ENCODE results near the gene FETUB.

The FETUB gene

DNA sequence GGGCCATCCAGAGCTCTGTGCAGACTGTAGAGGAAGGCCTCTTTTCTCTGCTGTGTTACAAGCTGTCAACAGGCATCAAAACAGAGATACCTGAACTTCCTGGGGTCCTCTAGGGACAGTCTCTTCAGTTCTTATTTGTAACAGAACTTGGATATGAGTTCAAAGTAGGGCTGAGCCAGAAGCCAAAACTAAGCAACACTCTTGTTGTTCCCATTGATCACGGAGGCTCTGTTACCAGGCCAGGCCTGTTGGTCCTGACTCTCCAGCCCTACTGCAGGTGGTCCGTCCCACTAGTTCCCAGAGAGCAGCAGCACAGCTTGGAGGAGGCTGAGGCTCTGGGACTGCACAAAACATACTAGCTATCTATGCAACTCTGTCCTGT lies 40.4 kb upstream of the FETUB start:
- 0 out of 2 replicates have a peak, but pooled peaks cover 2% of the 10 kb centered on the region for H3K27me3 ChIP-seq (ENCODE audit: insufficient read depth, low read length)
- H3K27ac ChIP-seq (ENCODE audit: low read depth, low read length): no peak overlapping the region
- no peaks in the 10 kb centered on the region for H3K79me2 ChIP-seq (ENCODE audit: control insufficient read depth, insufficient read depth, low read length, unreplicated experiment)
- no peaks in the 10 kb centered on the region for H3K36me3 ChIP-seq (ENCODE audit: insufficient read depth, low read length)
- no peak overlapping the region for H2AFZ ChIP-seq (ENCODE audit: low read length, unreplicated experiment)
- no peaks in the 10 kb centered on the region for H3K4me1 ChIP-seq (ENCODE audit: control insufficient read depth, insufficient read depth, low read length, unreplicated experiment)
- no peak overlapping the region for H3K4me3 ChIP-seq (ENCODE audit: low read depth, low read length)

DNA sequence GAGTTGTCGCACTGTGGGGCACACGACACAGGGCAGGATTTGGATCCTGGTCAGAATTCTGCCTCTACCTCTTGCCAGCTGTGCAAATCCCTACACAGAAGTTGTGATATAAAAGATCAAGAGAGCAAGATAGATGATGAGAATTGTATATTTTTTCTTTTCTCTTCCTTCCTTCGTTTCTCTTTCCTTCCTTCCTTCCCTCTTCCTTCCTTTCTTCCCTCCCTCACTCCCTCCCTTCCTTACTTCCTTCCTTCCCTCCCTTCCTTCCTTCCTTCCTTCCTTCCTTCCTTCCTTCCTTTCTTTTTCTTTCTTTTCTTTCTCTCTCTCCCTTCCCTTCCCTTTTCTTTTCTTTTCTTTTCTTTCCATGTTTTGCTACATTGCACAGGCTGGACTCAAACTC lies 39.3 kb upstream of the FETUB start:
- H3K4me3 ChIP-seq (ENCODE audit: low read depth, low read length): no peak overlapping the region
- H3K27me3 ChIP-seq (ENCODE audit: insufficient read depth, low read length): peaks cover 9% of the 10 kb centered on the region; the same call in 1 of the 2 replicates
- no peaks in the 10 kb centered on the region for H3K4me1 ChIP-seq (ENCODE audit: control insufficient read depth, insufficient read depth, low read length, unreplicated experiment)
- no peaks in the 10 kb centered on the region for H3K79me2 ChIP-seq (ENCODE audit: control insufficient read depth, insufficient read depth, low read length, unreplicated experiment)
- H3K36me3 ChIP-seq (ENCODE audit: insufficient read depth, low read length): no peaks in the 10 kb centered on the region
- no peak overlapping the region for H2AFZ ChIP-seq (ENCODE audit: low read length, unreplicated experiment)
- H3K27ac ChIP-seq (ENCODE audit: low read depth, low read length): no peak overlapping the region

DNA sequence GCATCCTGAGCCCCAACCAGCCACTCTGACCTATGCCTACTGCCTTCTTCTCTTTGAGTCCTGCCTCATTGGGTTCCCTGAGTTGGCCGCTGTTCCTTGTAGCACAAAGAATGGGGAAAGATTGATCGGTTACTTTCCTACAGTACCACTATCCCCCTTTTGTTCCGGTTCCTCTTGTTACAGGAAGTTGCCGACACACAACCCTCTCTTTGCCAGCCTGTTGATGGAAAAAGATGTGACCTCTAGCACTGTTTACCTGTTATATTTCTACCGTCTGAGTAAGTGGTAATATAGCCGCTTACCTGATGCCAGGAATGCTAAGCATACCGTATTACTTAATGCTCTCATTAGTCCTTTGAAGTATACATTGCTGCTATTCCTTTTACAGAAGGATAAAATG lies 37.0 kb upstream of the FETUB start:
- Histone ChIP-seq H3K27me3 (ENCODE audit: insufficient read depth, low read length) (peaks cover 9% of the 10 kb centered on the region; the same call in 1 of the 2 replicates), H3K36me3 (ENCODE audit: insufficient read depth, low read length) (no peaks in the 10 kb centered on the region), H3K79me2 (ENCODE audit: control insufficient read depth, insufficient read depth, low read length, unreplicated experiment) (no peaks in the 10 kb centered on the region), H3K4me1 (ENCODE audit: control insufficient read depth, insufficient read depth, low read length, unreplicated experiment) (no peaks in the 10 kb centered on the region), H3K4me3 (ENCODE audit: low read depth, low read length) (no peak overlapping the region), H3K27ac (ENCODE audit: low read depth, low read length) (no peak overlapping the region), H2AFZ (ENCODE audit: low read length, unreplicated experiment) (no peak overlapping the region)

DNA sequence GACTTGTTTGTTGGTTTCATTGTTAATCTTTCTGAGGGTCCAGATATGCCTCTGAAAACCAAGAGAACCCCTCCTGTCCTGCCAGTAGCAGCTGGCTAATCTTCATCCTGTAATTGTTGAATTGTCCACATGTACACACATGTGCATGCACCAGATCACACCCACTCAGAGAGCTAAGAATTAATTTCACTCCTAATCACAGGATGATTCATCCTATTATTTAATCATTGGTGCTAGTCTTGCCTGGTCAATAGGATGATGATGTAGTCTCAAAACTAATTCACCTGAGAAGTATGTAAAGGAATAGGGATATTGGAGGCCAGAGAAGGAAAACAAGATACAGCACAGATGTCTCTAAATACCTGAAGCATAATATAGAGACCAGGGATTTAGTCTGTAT lies 35.1 kb upstream of the FETUB start:
- Histone ChIP-seq H3K27ac (ENCODE audit: low read depth, low read length) (no peak overlapping the region), H3K36me3 (ENCODE audit: insufficient read depth, low read length) (no peaks in the 10 kb centered on the region), H3K4me3 (ENCODE audit: low read depth, low read length) (no peak overlapping the region), H3K4me1 (ENCODE audit: control insufficient read depth, insufficient read depth, low read length, unreplicated experiment) (no peaks in the 10 kb centered on the region), H3K27me3 (ENCODE audit: insufficient read depth, low read length) (peaks cover 9% of the 10 kb centered on the region; the same call in 1 of the 2 replicates), H2AFZ (ENCODE audit: low read length, unreplicated experiment) (no peak overlapping the region), H3K79me2 (ENCODE audit: control insufficient read depth, insufficient read depth, low read length, unreplicated experiment) (no peaks in the 10 kb centered on the region)

DNA sequence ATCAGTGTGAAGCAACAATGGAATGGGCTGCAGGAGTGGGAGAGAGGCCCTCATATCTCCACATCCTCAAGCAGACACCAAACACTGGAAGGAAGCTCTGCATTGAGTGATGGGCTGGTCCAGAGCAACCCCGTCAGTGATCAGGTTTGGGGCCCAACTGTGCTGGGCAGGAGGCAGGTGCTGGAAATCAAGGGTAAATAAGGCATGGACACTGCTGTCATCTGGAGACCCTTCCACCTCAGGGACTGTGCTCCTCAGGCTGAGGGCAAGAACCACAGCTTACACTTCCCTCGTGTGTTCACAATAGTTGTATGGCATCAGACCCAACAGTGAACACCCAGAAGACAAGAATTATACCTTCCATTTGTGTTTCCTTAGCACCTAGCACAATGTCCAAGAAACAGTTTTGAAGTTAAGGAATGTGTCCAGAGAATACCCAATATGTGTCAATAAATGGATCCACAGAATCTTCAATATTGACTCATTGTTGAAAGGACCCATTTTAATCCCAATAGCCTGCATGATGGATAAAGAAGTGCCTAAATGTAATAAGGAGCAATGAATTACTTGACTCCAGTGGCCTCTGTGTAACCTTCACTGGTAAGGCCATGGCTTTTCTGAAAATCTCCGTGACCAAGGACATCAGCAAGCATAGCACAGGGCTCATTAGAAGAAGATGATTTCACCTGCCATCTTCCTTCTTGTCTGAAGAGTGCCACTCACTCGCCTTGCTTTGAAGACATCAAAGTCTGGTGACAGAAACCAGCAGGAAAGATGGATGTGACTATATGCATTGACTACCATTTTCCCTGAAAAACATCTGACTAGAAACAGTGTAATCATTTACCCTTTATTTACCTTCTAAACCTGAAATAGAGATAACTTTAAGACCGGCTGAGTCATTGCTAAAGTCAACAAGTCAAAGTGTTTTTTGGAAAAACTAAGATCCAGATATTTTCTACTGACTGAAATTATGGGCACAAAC lies 34.3 kb upstream of the FETUB start:
- Histone ChIP-seq H3K27ac (ENCODE audit: low read depth, low read length) (no peak overlapping the region), H2AFZ (ENCODE audit: low read length, unreplicated experiment) (no peak overlapping the region), H3K36me3 (ENCODE audit: insufficient read depth, low read length) (no peaks in the 10 kb centered on the region), H3K27me3 (ENCODE audit: insufficient read depth, low read length) (peaks cover 9% of the 10 kb centered on the region; the same call in 1 of the 2 replicates), H3K4me1 (ENCODE audit: control insufficient read depth, insufficient read depth, low read length, unreplicated experiment) (no peaks in the 10 kb centered on the region), H3K79me2 (ENCODE audit: control insufficient read depth, insufficient read depth, low read length, unreplicated experiment) (no peaks in the 10 kb centered on the region), H3K4me3 (ENCODE audit: low read depth, low read length) (no peak overlapping the region)

DNA sequence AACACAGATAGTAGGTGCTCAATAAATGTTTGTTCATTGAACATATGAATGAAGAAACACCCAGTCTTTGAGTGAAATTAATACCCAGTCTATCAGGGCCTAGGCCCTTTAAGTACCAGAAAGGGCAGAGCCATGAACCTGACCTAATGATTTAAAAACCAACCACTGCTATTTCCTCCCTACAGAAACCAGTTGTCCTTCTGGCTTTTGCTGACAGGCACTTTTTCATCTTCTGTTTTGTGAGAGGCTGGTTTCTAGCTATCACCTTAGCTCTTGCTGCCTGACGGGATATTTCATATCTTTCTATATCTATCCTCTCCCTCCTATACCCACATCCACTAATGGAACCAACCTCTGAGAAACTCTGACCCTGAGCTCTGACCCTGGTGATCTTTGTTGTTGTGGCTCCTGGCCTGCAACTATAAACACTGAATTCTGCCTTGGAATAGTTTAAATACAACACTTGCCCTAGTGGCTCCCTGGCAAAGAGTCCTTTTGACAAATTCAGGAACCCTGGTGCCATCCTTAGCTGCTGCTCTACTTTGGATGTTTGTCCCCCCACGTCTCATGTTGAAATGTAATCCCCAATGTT lies 31.5 kb upstream of the FETUB start:
- Histone ChIP-seq H3K27me3 (ENCODE audit: insufficient read depth, low read length) (peaks cover 17% of the 10 kb centered on the region), H3K4me1 (ENCODE audit: control insufficient read depth, insufficient read depth, low read length, unreplicated experiment) (no peaks in the 10 kb centered on the region), H3K79me2 (ENCODE audit: control insufficient read depth, insufficient read depth, low read length, unreplicated experiment) (no peaks in the 10 kb centered on the region), H3K36me3 (ENCODE audit: insufficient read depth, low read length) (no peaks in the 10 kb centered on the region), H3K27ac (ENCODE audit: low read depth, low read length) (no peak overlapping the region), H2AFZ (ENCODE audit: low read length, unreplicated experiment) (no peak overlapping the region), H3K4me3 (ENCODE audit: low read depth, low read length) (no peak overlapping the region)

DNA sequence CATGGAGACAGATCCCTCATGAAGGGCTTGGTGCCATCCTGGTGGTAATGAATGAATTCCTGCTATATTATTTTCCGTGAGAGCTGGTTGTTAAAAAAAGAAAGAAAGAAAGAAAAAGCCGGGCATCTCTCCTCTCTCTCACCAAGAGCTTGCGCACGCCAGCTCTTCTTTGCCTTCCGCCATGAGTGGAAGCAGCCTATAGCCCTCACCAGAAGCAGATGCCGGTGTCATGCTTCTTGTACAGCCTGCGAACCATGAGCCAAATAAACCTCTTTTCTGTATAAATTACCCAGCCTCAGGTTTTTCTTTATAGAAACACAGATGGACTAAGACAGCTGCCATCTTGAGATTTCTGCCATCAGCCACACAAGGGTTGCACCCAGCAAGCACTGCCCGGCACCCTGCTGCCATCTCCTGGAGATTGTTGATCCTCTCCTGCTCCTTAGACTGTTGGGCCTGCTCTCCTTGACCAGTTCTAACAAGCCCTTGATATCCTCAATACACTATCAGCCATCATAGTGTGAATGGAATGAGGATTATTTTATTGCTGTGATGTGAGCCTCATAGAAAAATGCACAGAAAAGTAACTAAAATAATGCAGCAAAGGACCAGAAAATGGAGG lies 30.8 kb upstream of the FETUB start:
- peaks cover 23% of the 10 kb centered on the region for H3K27me3 ChIP-seq (ENCODE audit: insufficient read depth, low read length)
- H3K79me2 ChIP-seq (ENCODE audit: control insufficient read depth, insufficient read depth, low read length, unreplicated experiment): no peaks in the 10 kb centered on the region
- H3K27ac ChIP-seq (ENCODE audit: low read depth, low read length): no peak overlapping the region
- no peak overlapping the region for H3K4me3 ChIP-seq (ENCODE audit: low read depth, low read length)
- no peaks in the 10 kb centered on the region for H3K36me3 ChIP-seq (ENCODE audit: insufficient read depth, low read length)
- H3K4me1 ChIP-seq (ENCODE audit: control insufficient read depth, insufficient read depth, low read length, unreplicated experiment): no peaks in the 10 kb centered on the region
- no peak overlapping the region for H2AFZ ChIP-seq (ENCODE audit: low read length, unreplicated experiment)

DNA sequence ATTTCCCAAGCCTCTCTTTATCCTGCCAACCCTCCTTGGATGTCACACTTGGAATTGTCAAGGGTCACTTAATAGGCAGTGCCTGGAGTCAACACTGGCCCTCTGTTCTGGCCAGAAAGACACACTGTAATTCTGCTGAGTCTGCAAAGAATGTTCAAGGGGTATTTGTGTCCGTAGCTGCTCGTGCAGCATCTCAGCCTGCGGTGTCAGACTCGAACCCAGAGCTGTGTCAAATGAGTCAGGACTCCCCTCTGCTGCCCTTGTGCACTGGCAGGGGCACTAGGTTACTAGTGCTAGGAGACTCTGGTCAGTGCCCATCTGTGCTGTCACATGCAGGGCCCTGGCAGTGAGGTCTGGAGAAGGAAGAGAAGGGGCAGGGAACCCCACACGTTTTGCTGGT lies 28.1 kb upstream of the FETUB start:
- peaks cover 19% of the 10 kb centered on the region for H3K27me3 ChIP-seq (ENCODE audit: insufficient read depth, low read length)
- no peak overlapping the region for H3K4me3 ChIP-seq (ENCODE audit: low read depth, low read length)
- no peak overlapping the region for H3K27ac ChIP-seq (ENCODE audit: low read depth, low read length)
- H3K4me1 ChIP-seq (ENCODE audit: control insufficient read depth, insufficient read depth, low read length, unreplicated experiment): no peaks in the 10 kb centered on the region
- H2AFZ ChIP-seq (ENCODE audit: low read length, unreplicated experiment): no peak overlapping the region
- no peaks in the 10 kb centered on the region for H3K79me2 ChIP-seq (ENCODE audit: control insufficient read depth, insufficient read depth, low read length, unreplicated experiment)
- no peaks in the 10 kb centered on the region for H3K36me3 ChIP-seq (ENCODE audit: insufficient read depth, low read length)

DNA sequence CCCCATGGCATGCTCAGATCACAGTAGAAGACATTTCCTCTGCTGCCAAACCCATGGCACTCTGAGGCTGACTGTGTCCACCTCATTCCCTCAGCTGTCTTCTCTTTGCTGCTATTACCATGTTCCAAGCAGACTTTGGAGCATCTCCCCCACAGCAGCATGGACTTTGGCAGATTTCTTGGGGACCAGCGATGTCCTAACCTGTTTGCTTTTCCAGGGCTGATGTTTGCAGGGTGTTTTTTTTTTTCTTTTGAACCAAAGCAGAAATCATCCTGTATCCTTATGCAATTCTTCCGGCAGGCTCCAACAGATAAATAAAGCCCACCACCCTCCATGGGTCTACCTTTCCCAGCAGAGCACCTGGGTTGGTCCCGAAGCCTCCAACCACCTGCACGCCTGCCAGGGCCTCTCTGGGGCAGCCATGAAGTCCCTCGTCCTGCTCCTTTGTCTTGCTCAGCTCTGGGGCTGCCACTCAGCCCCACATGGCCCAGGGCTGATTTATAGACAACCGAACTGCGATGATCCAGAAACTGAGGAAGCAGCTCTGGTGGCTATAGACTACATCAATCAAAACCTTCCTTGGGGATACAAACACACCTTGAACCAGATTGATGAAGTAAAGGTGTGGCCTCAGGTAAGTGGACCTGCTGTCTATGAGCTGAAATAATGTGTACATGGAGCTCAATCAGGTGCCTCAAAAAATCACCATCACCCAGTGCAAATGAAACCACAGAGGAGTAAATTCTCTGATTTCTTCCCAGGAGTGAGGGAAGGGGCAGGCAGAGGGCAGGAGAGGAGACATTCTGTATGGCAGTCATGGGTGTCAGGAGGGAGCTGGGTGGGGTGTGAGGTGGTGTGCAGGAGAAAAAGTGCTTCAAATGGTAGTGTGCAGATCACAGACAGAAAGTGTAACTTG lies 27.2 kb upstream of the FETUB start, which contains the start of gene AHSG:
TSS of gene AHSG (plus strand) at position 340 of the 916 bp plus-strand sequence. CDS start at position 422, 82 bp downstream.
- Histone ChIP-seq H3K4me1 (ENCODE audit: control insufficient read depth, insufficient read depth, low read length, unreplicated experiment) (peaks cover 5% of the 10 kb centered on the region), H3K36me3 (ENCODE audit: insufficient read depth, low read length) (no peaks in the 10 kb centered on the region), H3K4me3 (ENCODE audit: low read depth, low read length) (no peak within 1 kb of the TSS), H3K79me2 (ENCODE audit: control insufficient read depth, insufficient read depth, low read length, unreplicated experiment) (no peaks in the 10 kb centered on the region), H3K27me3 (ENCODE audit: insufficient read depth, low read length) (peaks cover 27% of the 10 kb centered on the region), H3K27ac (ENCODE audit: low read depth, low read length) (no peak within 1 kb of the TSS), H2AFZ (ENCODE audit: low read length, unreplicated experiment) (no peak within 1 kb of the TSS)

Measured in ACC112 (cell line).